B cell (primary cell): ENCODE data around the gene CELF4. TPM values are rescaled to one million over a fixed set of nuclear protein-coding genes. Genes with fewer than 3 reads are reported as not detected.

Source experiments
- ATAC-seq: fragments of 200-7000 bp; cut with Tn5 transposase; one replicate; pipeline ENCODE4 v1.10.0; 2021; ENCODE audit warnings: low read depth, mild to moderate bottlenecking, moderate number of reproducible peaks, moderate library complexity
- CTCF ChIA-PET: fragments of 350-600 bp; sonication (Branson Sonifier 250); formaldehyde crosslinking; loops from one replicate; lab custom pipeline; 2021; ENCODE audit warnings: antibody characterized with exemption, inconsistent platforms; lab: Charles Lee
- POLR2A ChIA-PET: fragments of 350-600 bp; sonication (Branson Sonifier 250); formaldehyde crosslinking; loops from one replicate; lab custom pipeline; 2021; ENCODE audit warnings: antibody characterized with exemption; lab: Charles Lee
- DNase-seq: peaks from one replicate; pipeline ENCODE4 v3.0.0; 2013
- H2AFZ ChIP-seq: 2 replicates; pipeline ENCODE4 v1.6.1; 2012; ENCODE audit warnings: mild to moderate bottlenecking, low read depth, low read length; ENCODE audit not compliant: insufficient read depth, poor library complexity, severe bottlenecking
- H3K27ac ChIP-seq, 2 donors: 1 replicate in 1 of 2; 2 replicates in 1 of 2; pipeline ENCODE4 v1.5.1; 2012 to 2013; ENCODE audit warnings: low read length in 2 of 2, mild to moderate bottlenecking in 2 of 2, moderate library complexity in 1 of 2
- H3K27me3 ChIP-seq, 4 experiments: fragments of 200-600 bp in 1 of 4; sonication (generic) in 1 of 4; replicated peaks in 1 of 4; 1 replicate in 2 of 4; 2 replicates in 2 of 4; pipeline versions ENCODE4 v1.6.1 to v1.7.0; 2013 to 2016; ENCODE audit warnings: low read length in 3 of 4, mild to moderate bottlenecking in 2 of 4, mixed read lengths in 1 of 4, moderate library complexity in 1 of 4; ENCODE audit not compliant: insufficient read depth in 4 of 4, control insufficient read depth in 3 of 4; ENCODE audit errors: control extremely low read depth in 1 of 4
- H3K36me3 ChIP-seq, 2 experiments: replicated peaks in 1 of 2; 1 replicate in 1 of 2; 2 replicates in 1 of 2; pipeline versions ENCODE4 v1.6.1 to v1.7.1; 2013; ENCODE audit warnings: low read length in 1 of 2; ENCODE audit not compliant: insufficient read depth in 2 of 2, control insufficient read depth in 1 of 2; ENCODE audit errors: control extremely low read depth in 1 of 2, extremely low read depth in 1 of 2
- H3K4me1 ChIP-seq, 2 donors: fragments of 200-600 bp in 1 of 2; sonication (generic) in 1 of 2; 1 replicate in 1 of 2; 2 replicates in 1 of 2; pipeline versions ENCODE4 v1.5.1 to v1.6.1; 2013 to 2017; ENCODE audit warnings: low read length in 2 of 2; ENCODE audit not compliant: control insufficient read depth in 2 of 2, insufficient read depth in 2 of 2
- H3K4me2 ChIP-seq: replicated peaks from 2 replicates; pipeline ENCODE3; 2012; ENCODE audit warnings: mild to moderate bottlenecking, low read depth, low read length; ENCODE audit not compliant: poor library complexity, severe bottlenecking
- H3K4me3 ChIP-seq, 5 experiments: fragments of 200-600 bp in 1 of 5; sonication (generic) in 1 of 5; 1 replicate in 3 of 5; 2 replicates in 2 of 5; pipeline versions ENCODE4 v1.5.1 to v1.7.0; 2011 to 2016; ENCODE audit warnings: low read length in 4 of 5, mild to moderate bottlenecking in 4 of 5, low read depth in 2 of 5, control low read depth in 1 of 5, moderate library complexity in 1 of 5; ENCODE audit not compliant: insufficient read depth in 1 of 5; ENCODE audit errors: control extremely low read depth in 1 of 5, extremely low read depth in 1 of 5
- H3K79me2 ChIP-seq: fragments of 200-600 bp; sonication (generic); one replicate; pipeline ENCODE4 v1.6.0; 2016; ENCODE audit warnings: low read length; ENCODE audit not compliant: control insufficient read depth, insufficient read depth
- H3K9ac ChIP-seq: fragments of 200-600 bp; sonication (generic); 2 replicates; pipeline ENCODE4 v1.6.1; 2017; ENCODE audit warnings: mild to moderate bottlenecking, low read length, moderate library complexity
- H3K9me3 ChIP-seq, 3 donors: one replicate each; pipeline versions ENCODE4 v1.6.1 to v1.7.1; 2013; ENCODE audit warnings: low read length in 2 of 3; ENCODE audit not compliant: control insufficient read depth in 2 of 3, insufficient read depth in 1 of 3; ENCODE audit errors: control extremely low read depth in 1 of 3
- H4K20me1 ChIP-seq: 2 replicates; pipeline ENCODE4 v1.6.0; 2012; ENCODE audit warnings: mild to moderate bottlenecking, low read length; ENCODE audit not compliant: insufficient read depth, control insufficient read depth, poor library complexity, severe bottlenecking
- H3K27ac Mint-ChIP-seq: one replicate; pipeline ENCODE4 v1.8.0; 2021; ENCODE audit warnings: mixed read lengths
- H3K27me3 Mint-ChIP-seq: one replicate; pipeline ENCODE4 v1.8.0; 2021; ENCODE audit warnings: mixed read lengths
- H3K4me1 Mint-ChIP-seq: one replicate; pipeline ENCODE4 v1.8.0; 2021; ENCODE audit warnings: mixed read lengths
- H3K4me3 Mint-ChIP-seq: one replicate; pipeline ENCODE4 v1.8.0; 2021; ENCODE audit warnings: mixed read lengths
- H3K9me3 Mint-ChIP-seq: one replicate; pipeline ENCODE4 v1.8.0; 2022; ENCODE audit warnings: mixed read lengths; ENCODE audit not compliant: insufficient read depth
- EZH2 ChIP-seq: IDR thresholded peaks from 2 replicates; pipeline ENCODE4 v1.6.1; 2012; ENCODE audit warnings: borderline replicate concordance, low read depth, mild to moderate bottlenecking, moderate library complexity, low read length; ENCODE audit not compliant: insufficient read depth, poor library complexity, severe bottlenecking
- WGBS: methylation state at CpG from one replicate; pipeline ENCODE4 v1.1.5; 2013; ENCODE audit warnings: missing lambda C conversion rate; ENCODE audit not compliant: insufficient coverage; 5-methylcytosine and 5-hydroxymethylcytosine counted together
- intact Hi-C: fragments of 100-400 bp; cut with micrococcal nuclease; formaldehyde crosslinking; loops from one replicate; pipeline ENCODE4 v1.10.0; 2022
- polyA plus RNA-seq: library from polyadenylated mRNA; depleted of rRNA; stranded (reverse); fragments of >200 nt; gene quantifications from 2 replicates; pipeline ENCODE4 v1.2.3, GENCODE V29; 2012
- total RNA-seq, 2 donors: library from RNA; stranded (reverse); fragments of 120-200 nt in 1 of 2; gene quantifications; 1 replicate in 1 of 2; 2 replicates in 1 of 2; pipeline versions ENCODE4 v1.2.3 to v1.2.4, GENCODE V29; 2013 to 2022
- TF ChIP-seq, protein P1 (sequence below): fragments of 200-600 bp; IDR thresholded peaks from one replicate; pipeline ENCODE4 v1.8.0; 2022; ENCODE audit warnings: antibody characterized with exemption, mild to moderate bottlenecking

CELF4 gene
- total and polyA plus RNA-seq, 2 donors (not counting 1 experiment from before 2014, with no cell fraction given) = not detected

GRCh38 chr18:37287601-37288000 lies 278.0 kb downstream of the CELF4 start:
- no peaks in the 10 kb centered on the region for H3K36me3 ChIP-seq
- H3K27me3 ChIP-seq = no peaks in the 10 kb centered on the region
- Mint-ChIP-seq H3K9me3 (peaks cover 2% of the 10 kb centered on the region), H3K4me3 (no peak overlapping the region), H3K27ac (no peak overlapping the region), H3K27me3 (peaks cover 3% of the 10 kb centered on the region), H3K4me1 (no peaks in the 10 kb centered on the region)
- H3K9me3 ChIP-seq = peaks cover 0 to 14% (median 0%) of the 10 kb centered on the region in 3 donors
- no peak overlapping the region for H3K4me2 ChIP-seq
- CTCF ChIA-PET = no interaction called here
- ATAC-seq = no peak
- H3K27ac ChIP-seq = no peak overlapping the region
- TF ChIP-seq, protein P1, sequence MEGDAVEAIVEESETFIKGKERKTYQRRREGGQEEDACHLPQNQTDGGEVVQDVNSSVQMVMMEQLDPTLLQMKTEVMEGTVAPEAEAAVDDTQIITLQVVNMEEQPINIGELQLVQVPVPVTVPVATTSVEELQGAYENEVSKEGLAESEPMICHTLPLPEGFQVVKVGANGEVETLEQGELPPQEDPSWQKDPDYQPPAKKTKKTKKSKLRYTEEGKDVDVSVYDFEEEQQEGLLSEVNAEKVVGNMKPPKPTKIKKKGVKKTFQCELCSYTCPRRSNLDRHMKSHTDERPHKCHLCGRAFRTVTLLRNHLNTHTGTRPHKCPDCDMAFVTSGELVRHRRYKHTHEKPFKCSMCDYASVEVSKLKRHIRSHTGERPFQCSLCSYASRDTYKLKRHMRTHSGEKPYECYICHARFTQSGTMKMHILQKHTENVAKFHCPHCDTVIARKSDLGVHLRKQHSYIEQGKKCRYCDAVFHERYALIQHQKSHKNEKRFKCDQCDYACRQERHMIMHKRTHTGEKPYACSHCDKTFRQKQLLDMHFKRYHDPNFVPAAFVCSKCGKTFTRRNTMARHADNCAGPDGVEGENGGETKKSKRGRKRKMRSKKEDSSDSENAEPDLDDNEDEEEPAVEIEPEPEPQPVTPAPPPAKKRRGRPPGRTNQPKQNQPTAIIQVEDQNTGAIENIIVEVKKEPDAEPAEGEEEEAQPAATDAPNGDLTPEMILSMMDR = no peak
- TF ChIP-seq EZH2 = no peak
- WGBS = 20% methylated on average over 1 of the region's 1 CpG
- intact Hi-C loops = no loop called here
- no peak overlapping the region for H2AFZ ChIP-seq
- no peaks in the 10 kb centered on the region for H3K4me1 ChIP-seq
- POLR2A ChIA-PET = no interaction called here
- H4K20me1 ChIP-seq = no peaks in the 10 kb centered on the region
- no peak overlapping the region for H3K9ac ChIP-seq
- H3K4me3 ChIP-seq = no peak overlapping the region
- DNase-seq = no peak
- no peaks in the 10 kb centered on the region for H3K79me2 ChIP-seq

DNA sequence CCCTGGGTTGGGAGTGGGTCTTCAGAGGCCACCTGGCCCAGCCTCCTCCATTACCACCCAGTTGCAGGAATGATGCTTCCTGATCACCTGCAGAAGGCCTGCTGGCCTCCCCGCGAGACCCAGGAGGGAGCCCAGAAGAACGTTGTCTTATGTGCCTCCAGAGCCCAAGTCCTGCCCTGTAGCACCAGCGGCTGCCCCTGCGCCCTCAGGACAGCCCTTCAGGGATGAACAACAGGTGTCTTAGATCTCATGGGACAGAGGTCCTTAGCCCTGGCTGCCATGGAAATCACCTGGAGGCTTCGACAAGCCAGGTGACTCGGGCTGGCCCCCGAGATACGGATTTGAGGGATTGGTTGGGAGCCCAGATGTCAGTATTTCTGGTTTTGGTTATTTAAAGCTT lies 278.8 kb downstream of the CELF4 start:
- no peak overlapping the region for H3K4me3 ChIP-seq
- no peak overlapping the region for H2AFZ ChIP-seq
- Mint-ChIP-seq H3K27me3 (peaks cover 3% of the 10 kb centered on the region), H3K4me3 (no peak overlapping the region), H3K4me1 (no peaks in the 10 kb centered on the region), H3K27ac (no peak overlapping the region), H3K9me3 (peaks cover 2% of the 10 kb centered on the region)
- DNase-seq = no peak
- no peak for ATAC-seq
- H3K4me1 ChIP-seq = no peaks in the 10 kb centered on the region
- H3K27me3 ChIP-seq = no peaks in the 10 kb centered on the region
- no peak overlapping the region for H3K4me2 ChIP-seq
- no peaks in the 10 kb centered on the region for H3K79me2 ChIP-seq
- CTCF ChIA-PET = no interaction called here
- no peaks in the 10 kb centered on the region for H4K20me1 ChIP-seq
- WGBS = 86% methylated on average over 9 of the region's 9 CpGs
- peaks cover 0 to 17% (median 0%) of the 10 kb centered on the region in 3 donors for H3K9me3 ChIP-seq
- H3K36me3 ChIP-seq = no peaks in the 10 kb centered on the region
- no peak for TF ChIP-seq EZH2
- TF ChIP-seq, protein P1 = no peak
- intact Hi-C loops = no loop called here
- no peak overlapping the region for H3K9ac ChIP-seq
- POLR2A ChIA-PET = no interaction called here
- H3K27ac ChIP-seq = no peak overlapping the region
